GM06990 (cell line): Measurements from ENCODE around the gene P2RX2.

Experiments
- DNase-seq: peaks from one replicate; pipeline ENCODE4 v3.0.0-alpha.2; 2011; ENCODE audit not compliant: insufficient read length; ENCODE audit errors: extremely low read depth
- H3K27me3 ChIP-seq: replicated peaks from 2 replicates; pipeline ENCODE4 v1.6.0; 2011; ENCODE audit warnings: low read length; ENCODE audit not compliant: control insufficient read depth, insufficient read depth
- H3K36me3 ChIP-seq: 2 replicates; pipeline ENCODE4 v1.5.1; 2011; ENCODE audit warnings: low read length; ENCODE audit not compliant: control insufficient read depth, insufficient read depth
- H3K4me3 ChIP-seq: replicated peaks from 2 replicates; pipeline ENCODE4 v1.5.1; 2011; ENCODE audit warnings: low read depth, mild to moderate bottlenecking, control low read depth, low read length
- TF ChIP-seq, protein P1 (sequence below): IDR thresholded peaks from 2 replicates; pipeline ENCODE4 v1.5.1; 2011; ENCODE audit warnings: low read length, control low read depth, mild to moderate bottlenecking, inconsistent platforms; ENCODE audit not compliant: insufficient read depth, poor library complexity, severe bottlenecking

P2RX2 gene

DNA sequence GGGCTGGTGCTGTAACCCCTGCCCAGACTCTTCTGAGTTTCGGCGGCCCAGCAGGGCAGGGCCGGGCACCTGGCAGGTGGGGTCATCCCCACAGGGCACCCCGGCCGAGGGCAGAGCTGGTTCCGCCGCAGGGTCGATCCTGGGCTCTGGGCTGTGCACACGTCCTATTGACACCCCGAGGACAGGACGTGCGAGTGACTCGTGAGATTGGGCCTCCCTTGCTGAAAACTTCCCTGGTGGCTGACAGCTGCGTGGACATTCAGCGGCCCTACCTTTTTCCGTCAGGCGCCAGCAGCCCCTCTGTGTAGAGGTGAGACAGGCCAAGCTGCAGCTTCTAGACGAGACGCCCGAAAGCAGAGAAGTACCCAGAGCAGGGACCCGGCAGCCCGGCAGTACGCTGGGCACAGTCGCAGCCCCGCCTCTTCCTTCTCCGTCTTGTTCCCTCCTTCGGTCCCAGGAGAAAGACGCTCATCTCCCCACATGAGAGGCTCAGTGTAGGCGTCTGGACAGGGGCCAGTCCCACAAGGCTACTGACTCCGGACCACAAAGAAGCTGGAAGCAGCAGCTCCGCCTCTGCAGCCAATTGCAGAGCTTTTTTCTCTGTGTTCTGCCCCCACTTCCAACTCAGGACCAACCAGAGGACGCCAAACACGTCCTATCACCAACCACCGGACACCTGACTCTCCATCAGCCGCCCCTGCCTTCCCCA, 8.4 kb upstream of the P2RX2 start, which contains the start of gene LRCOL1:
Gene LRCOL1 (minus strand): TSS at position 532 of the 709 bp plus-strand sequence. CDS start 4,331 bp downstream, outside the sequence.
- no peaks in the 10 kb centered on the region for H3K36me3 ChIP-seq
- TF ChIP-seq, protein P1, sequence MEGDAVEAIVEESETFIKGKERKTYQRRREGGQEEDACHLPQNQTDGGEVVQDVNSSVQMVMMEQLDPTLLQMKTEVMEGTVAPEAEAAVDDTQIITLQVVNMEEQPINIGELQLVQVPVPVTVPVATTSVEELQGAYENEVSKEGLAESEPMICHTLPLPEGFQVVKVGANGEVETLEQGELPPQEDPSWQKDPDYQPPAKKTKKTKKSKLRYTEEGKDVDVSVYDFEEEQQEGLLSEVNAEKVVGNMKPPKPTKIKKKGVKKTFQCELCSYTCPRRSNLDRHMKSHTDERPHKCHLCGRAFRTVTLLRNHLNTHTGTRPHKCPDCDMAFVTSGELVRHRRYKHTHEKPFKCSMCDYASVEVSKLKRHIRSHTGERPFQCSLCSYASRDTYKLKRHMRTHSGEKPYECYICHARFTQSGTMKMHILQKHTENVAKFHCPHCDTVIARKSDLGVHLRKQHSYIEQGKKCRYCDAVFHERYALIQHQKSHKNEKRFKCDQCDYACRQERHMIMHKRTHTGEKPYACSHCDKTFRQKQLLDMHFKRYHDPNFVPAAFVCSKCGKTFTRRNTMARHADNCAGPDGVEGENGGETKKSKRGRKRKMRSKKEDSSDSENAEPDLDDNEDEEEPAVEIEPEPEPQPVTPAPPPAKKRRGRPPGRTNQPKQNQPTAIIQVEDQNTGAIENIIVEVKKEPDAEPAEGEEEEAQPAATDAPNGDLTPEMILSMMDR, result no peak
- no peak for DNase-seq
- no peak within 1 kb of the TSS for H3K4me3 ChIP-seq
- no peaks in the 10 kb centered on the region; the same call in 1 of the 2 replicates for H3K27me3 ChIP-seq

DNA sequence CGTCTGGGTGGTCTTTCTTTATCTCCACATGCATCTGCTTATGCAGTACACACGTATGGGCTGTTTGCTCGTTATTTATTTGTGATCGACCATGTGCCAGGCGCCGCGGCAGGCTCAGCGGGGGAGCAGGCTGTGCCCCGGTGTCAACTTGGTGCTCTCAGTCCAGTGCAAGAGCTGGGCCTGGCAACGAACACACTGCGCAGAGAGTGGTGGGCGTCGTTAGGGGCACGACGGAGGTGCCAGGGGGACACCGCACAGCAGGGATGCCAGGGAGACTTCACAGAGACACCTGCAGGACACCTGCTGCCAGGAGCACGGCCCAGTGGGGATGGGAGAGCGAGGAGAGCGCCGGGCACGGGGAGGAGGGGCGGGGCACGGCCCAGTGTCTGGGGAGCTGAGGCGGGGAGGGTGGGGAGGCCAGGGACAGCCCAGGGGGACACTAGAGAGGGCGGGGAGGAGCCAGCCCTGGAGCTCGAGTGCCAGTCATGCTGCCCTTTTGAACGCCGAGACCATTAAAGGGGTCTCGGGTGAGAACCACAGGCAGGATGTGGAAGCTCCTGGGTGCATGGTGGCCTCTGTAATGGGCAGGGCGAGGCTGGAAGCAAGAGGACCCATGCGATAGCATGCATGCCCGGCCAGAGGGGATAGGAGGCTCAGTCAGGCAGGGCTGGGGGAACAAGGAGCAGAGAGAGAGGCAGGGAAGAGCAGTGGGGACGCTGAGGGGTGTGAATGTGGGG, 7.5 kb upstream of the P2RX2 start:
- H3K36me3 ChIP-seq, result no peaks in the 10 kb centered on the region
- no peaks in the 10 kb centered on the region; the same call in 1 of the 2 replicates for H3K27me3 ChIP-seq
- no peak overlapping the region for H3K4me3 ChIP-seq
- no peak for DNase-seq
- TF ChIP-seq, protein P1, result no peak

DNA sequence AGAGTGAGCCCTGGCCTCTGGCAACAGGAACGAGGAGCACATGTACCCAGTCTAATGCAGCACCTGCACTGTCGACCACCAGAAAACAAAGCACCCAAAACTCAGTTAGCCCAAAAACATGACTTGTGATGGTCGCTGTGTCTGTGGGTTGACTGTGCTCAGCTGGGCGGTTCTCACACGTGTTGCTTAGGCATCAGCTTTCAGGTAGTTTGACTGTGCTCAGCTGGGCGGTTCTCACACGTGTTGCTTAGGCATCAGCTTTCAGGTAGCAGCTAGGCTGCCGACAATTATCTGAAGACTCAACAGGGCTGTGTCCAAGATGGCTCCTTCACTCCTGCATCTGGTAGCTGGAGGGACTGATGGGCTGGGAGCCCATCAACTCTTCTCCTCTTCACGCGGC, 7.0 kb upstream of the P2RX2 start:
- DNase-seq, result no peak
- no peaks in the 10 kb centered on the region for H3K36me3 ChIP-seq
- no peaks in the 10 kb centered on the region; the same call in 1 of the 2 replicates for H3K27me3 ChIP-seq
- TF ChIP-seq, protein P1, result no peak
- no peak overlapping the region for H3K4me3 ChIP-seq

DNA sequence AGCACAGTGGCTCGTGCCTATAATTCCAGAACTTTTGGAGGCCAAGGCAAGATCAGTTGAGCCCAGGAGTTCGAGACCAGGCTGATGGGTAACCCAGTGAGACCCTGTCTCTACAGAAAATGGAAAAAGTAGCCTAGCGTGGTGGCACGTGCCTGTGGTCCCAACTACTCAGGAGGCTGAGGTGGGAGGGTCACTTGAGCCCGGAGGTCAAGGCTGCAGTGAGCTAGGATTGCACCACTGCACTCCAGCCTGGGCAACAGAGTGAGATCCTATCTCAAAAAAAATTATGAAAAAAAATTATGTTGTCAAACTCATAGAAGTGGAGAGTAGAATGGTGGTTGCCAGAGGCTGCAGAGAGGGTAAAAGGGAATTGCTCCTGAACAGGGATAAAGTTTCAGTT, 4.5 kb upstream of the P2RX2 start:
- TF ChIP-seq, protein P1, result no peak
- no peaks in the 10 kb centered on the region for H3K36me3 ChIP-seq
- no peaks in the 10 kb centered on the region; the same call in 1 of the 2 replicates for H3K27me3 ChIP-seq
- no peak overlapping the region for H3K4me3 ChIP-seq
- DNase-seq, result no peak

DNA sequence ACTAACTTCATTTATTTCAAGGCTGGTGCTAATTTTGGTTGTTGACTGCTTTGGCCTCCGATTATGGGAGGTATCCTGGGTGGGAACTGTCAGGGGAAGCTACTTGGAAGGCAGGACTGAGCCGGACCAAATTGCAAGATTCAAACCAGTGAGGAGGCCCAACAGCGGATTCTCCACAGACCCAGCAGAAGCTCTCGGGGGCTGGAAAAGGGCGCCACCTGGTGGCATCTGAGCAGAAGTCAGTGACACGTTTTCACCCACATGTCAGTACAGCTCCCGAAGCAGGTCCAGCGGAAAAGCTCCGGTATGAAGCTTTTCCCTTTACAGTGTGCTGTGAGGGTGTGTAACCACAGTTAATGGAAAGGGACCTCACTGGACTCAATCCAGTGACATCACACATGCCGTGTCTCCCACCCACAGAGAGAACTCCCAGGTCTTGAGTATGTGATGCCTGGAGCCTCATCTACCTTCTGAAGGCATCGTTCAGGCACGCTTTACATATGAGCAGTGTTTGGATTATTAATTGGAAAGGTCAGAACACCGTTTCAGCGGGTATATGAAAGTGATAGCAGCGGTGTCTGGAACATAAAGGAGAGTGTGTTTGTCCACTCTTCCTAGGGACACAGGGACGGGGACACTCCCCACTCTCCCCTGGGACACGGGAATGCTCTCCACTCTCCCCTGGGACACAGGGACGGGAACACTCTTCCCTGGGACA, 3.6 kb upstream of the P2RX2 start:
- TF ChIP-seq, protein P1, result peak; percentile 89
- no peaks in the 10 kb centered on the region; the same call in 1 of the 2 replicates for H3K27me3 ChIP-seq

More for the DNA sequence above, 3.6 kb upstream of the P2RX2 start:
- Histone ChIP-seq H3K36me3 (no peaks in the 10 kb centered on the region), H3K4me3 (no peak overlapping the region)
- DNase-seq, result no peak
